Activated CD8-positive, alpha-beta memory T cell treated with anti-CD3 and anti-CD28 coated beads, Interleukin-2, amount 10 ng/mL, durations not matched to agents 7 days and 5 days (primary cell): Measurements from ENCODE around the gene ZFR2. TPM values are rescaled to one million over a fixed set of nuclear protein-coding genes. Genes with fewer than 3 reads are reported as not detected.
A peak's percentile ranks its signal among the peaks of the same experiment; 100 is the strongest.

ENCODE experiments used
- ATAC-seq: fragments of 150-1000 bp; cut with Tn5 transposase; one replicate; pipeline ENCODE4 v1.10.0; 2021; ENCODE audit warnings: moderate library complexity
- CTCF ChIA-PET: fragments of 350-600 bp; sonication (Branson Sonifier 250); formaldehyde crosslinking; loops from one replicate; lab custom pipeline; 2021; ENCODE audit warnings: antibody characterized with exemption; lab: Charles Lee
- DNase-seq: peaks from one replicate; pipeline ENCODE4 v3.0.0-alpha.2; 2020
- H3K27ac Mint-ChIP-seq: one replicate; pipeline ENCODE4 v1.8.0; 2021; ENCODE audit warnings: mild to moderate bottlenecking, mixed read lengths
- H3K27me3 Mint-ChIP-seq: one replicate; pipeline ENCODE4 v1.8.0; 2021; ENCODE audit warnings: mixed read lengths
- H3K36me3 Mint-ChIP-seq: one replicate; pipeline ENCODE4 v1.8.0; 2021; ENCODE audit warnings: mild to moderate bottlenecking, mixed read lengths
- H3K4me1 Mint-ChIP-seq: one replicate; pipeline ENCODE4 v1.8.0; 2021; ENCODE audit warnings: mixed read lengths
- H3K4me3 Mint-ChIP-seq: one replicate; pipeline ENCODE4 v1.8.0; 2021; ENCODE audit warnings: mild to moderate bottlenecking, moderate library complexity, mixed read lengths
- H3K9me3 Mint-ChIP-seq: one replicate; pipeline ENCODE4 v1.8.0; 2022; ENCODE audit warnings: low read depth, mixed read lengths
- total RNA-seq, 2 experiments: library from RNA; stranded (reverse); gene quantifications; one replicate each; pipeline ENCODE4 v1.2.3, GENCODE V29; 2021

The ZFR2 gene
- total RNA-seq, 2 experiments from 2014 or later = 0.26 TPM

DNA sequence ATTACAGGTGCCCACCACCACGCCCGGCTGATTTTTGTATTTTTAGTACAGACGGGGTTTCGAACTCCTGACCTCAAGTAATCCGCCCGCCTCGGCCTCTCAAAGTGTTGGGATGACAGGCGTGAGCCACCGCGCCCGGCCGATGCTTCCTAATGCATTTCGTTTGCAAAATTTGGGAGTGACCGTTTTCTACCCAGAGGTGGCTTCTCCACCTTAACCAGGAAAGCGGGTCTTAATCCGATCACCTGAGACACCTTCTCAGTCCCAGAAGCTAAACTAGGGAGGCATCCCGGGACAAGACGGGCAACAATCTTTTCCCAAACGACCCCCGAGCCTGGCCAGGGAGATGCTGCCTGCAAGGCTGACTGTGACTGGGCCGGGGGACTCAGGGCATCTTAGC, 67.8 kb downstream of the ZFR2 start:
- DNase-seq (no peak), ATAC-seq (no peak)
- peaks cover 39% of the 10 kb centered on the region for H3K4me1 Mint-ChIP-seq
- no peak overlapping the region for H3K27ac Mint-ChIP-seq
- H3K4me3 Mint-ChIP-seq = peak overlapping the region; percentile 46
- peaks cover 12% of the 10 kb centered on the region for H3K27me3 Mint-ChIP-seq
- peaks cover 12% of the 10 kb centered on the region for H3K36me3 Mint-ChIP-seq
- CTCF ChIA-PET = interaction anchor here (1.3 to 2.5 kb wide), 3 partner anchors 12 to 39 kb away, joined by 3 to 5 read pairs (median 4); partner anchors contain the start of gene MRPL54
- peaks cover 10% of the 10 kb centered on the region for H3K9me3 Mint-ChIP-seq

DNA sequence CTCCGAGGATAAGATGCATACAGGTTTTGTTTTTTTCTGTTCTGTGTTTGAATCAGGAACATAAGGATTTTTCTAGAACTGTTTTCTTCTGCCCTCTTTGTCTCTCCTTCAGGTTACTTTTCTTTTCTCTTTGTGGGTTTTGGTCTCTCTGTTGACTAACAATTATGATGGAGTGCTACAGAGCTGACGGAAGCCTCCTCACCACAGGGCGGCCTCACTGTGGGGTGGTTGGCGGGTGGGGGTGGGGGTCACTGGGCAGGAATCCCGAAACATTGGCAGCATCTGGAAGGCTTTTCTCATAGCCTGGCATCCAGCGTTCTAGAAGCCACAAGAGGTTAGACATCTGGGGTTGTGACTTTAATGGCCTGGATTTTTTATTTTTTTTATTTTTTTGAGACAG, 70.7 kb downstream of the ZFR2 start:
- ATAC-seq (peak; percentile 78), DNase-seq (peak; percentile 79)
- Mint-ChIP-seq H3K27me3 (peaks cover 12% of the 10 kb centered on the region), H3K9me3 (peaks cover 11% of the 10 kb centered on the region), H3K27ac (peak overlapping the region; percentile 82), H3K4me3 (peak overlapping the region; percentile 36), H3K4me1 (peaks cover 28% of the 10 kb centered on the region), H3K36me3 (peaks cover 12% of the 10 kb centered on the region)
- CTCF ChIA-PET = interaction anchor here (1.0 to 2.6 kb wide), 5 partner anchors 9 to 24 kb away, joined by 3 to 20 read pairs (median 8); no protein-coding TSS in a partner anchor

DNA sequence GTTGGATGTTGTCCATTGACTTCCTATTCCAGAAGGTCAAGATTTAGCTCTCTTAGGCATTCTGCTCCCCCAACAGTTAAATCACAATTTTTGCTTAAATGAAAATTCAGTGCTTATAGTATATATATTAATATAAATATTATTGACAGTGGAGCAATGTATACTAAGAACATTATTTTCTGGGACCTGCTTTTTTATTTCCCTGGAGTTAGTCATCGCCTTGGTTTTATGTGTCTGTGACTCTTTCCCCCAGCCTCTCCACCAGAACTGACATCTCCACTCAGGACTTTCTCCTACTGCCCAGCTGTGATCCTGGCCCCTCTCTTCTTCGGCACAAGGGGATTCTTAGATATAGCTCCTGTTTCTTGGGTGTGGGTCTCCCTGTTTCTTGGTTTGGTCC, 72.5 kb downstream of the ZFR2 start:
- CTCF ChIA-PET = interaction anchor here (1.5 to 2.4 kb wide), 2 partner anchors 16 to 26 kb away, joined by 4 to 20 read pairs; no protein-coding TSS in a partner anchor
- Mint-ChIP-seq H3K27ac (no peak overlapping the region), H3K27me3 (peaks cover 14% of the 10 kb centered on the region), H3K36me3 (peaks cover 17% of the 10 kb centered on the region), H3K4me3 (no peak overlapping the region), H3K9me3 (peaks cover 13% of the 10 kb centered on the region), H3K4me1 (peaks cover 27% of the 10 kb centered on the region)
- ATAC-seq = no peak
- no peak for DNase-seq

DNA sequence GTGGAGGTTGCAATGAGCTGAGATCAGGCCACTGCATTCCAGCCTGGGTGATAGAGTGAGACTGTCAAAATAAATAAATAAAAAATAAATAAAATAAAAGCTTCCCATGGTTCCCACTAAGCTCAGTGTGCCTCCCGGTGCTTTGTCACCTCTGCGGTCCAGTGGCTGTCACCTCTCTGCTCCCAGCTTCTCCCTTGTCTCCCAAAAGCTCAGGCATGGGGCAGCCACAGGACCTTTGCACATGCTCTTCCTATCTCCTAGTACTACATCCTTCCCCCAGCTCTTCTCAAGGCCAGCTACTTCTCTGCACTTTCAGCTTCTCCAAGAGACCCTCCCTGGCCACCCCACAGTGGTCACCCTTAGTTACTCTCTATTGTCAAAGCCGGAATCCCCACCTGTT, 75.0 kb downstream of the ZFR2 start:
- Mint-ChIP-seq H3K4me3 (no peak overlapping the region), H3K4me1 (peaks cover 22% of the 10 kb centered on the region), H3K27ac (no peak overlapping the region), H3K36me3 (peaks cover 17% of the 10 kb centered on the region), H3K27me3 (peaks cover 7% of the 10 kb centered on the region), H3K9me3 (peaks cover 13% of the 10 kb centered on the region)
- ATAC-seq (no peak), DNase-seq (no peak)
- CTCF ChIA-PET = interaction anchor here (1.0 to 1.3 kb wide), 2 partner anchors 8 to 10 kb away, joined by 3 to 4 read pairs; no protein-coding TSS in a partner anchor

DNA sequence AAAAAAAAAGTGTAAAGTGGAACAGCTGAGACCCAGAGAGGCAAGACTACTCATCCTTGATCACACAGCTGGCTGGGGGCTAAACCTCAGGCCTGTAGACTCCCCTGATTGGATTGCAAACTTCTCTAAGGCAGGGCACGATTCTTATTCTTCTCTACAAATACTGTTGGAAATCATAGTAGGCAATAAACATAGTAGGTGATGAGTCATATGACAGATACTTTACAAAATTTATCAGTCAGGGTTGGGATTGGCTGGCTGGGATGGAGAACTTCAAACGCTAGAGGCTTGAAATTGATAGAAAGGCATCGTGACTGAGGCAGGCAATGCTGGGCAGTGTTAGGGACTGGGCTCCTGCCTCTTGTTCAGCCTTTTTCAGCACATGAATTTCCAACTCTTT, 76.7 kb downstream of the ZFR2 start:
- Mint-ChIP-seq H3K27ac (no peak overlapping the region), H3K36me3 (peaks cover 14% of the 10 kb centered on the region), H3K27me3 (peaks cover 7% of the 10 kb centered on the region), H3K4me3 (no peak overlapping the region), H3K4me1 (peaks cover 25% of the 10 kb centered on the region), H3K9me3 (peaks cover 13% of the 10 kb centered on the region)
- DNase-seq (no peak), ATAC-seq (no peak)
- CTCF ChIA-PET = no interaction called here

DNA sequence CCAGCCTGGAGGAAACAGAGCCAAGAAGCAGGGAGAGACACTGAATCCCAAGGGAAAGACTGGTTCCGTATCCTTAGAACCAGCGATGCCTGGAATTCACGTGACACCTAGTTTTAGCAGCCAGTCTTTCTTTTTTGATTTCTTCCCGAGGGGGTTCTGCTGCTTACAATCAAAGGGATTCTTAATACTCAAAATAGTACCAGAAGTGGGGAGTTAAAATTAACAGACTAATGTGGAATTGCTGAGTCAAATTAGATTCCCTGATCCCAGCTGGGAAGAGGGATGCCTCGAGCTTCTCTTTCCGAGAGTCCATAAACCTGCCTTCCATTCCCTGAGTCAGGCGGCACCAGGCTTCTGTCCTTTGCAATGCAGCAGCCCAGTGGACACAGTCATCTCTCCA, 77.9 kb downstream of the ZFR2 start:
- CTCF ChIA-PET = interaction anchor here (3.9 kb wide), 1 partner anchor 32 kb away, joined by 27 read pairs; no protein-coding TSS in a partner anchor
- Mint-ChIP-seq H3K4me3 (no peak overlapping the region), H3K9me3 (peaks cover 2% of the 10 kb centered on the region), H3K36me3 (peaks cover 4% of the 10 kb centered on the region), H3K4me1 (peaks cover 26% of the 10 kb centered on the region), H3K27ac (no peak overlapping the region), H3K27me3 (peaks cover 7% of the 10 kb centered on the region)
- DNase-seq (no peak), ATAC-seq (no peak)

DNA sequence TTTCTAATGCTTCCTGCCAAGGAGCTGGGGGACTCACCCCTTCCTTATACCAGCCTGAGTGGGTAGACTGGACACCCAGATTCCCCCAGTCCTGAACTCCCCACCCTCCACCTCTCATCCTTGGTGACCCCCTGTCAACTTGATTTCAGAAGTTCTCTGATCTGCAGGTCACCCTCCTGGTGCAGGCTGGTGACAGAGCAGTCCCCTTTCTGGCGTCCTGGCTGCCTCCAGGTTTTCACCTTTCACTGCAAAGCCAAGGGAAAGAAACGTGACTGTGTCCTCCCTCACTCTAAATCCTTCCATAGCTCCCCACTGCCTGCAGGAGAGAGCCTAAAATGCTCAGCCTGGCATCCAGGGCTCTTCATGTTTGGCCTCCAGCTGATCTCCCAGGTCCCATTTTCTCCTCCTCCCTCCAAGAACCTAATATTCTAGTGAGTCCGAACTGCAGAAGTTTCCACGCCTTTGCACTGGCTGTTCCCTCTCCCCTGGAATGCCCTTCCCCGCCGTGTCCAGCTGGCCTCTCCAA, 78.6 kb downstream of the ZFR2 start:
- CTCF ChIA-PET = interaction anchor here (1.4 to 3.9 kb wide), 5 partner anchors 10 to 198 kb away, joined by 3 to 27 read pairs (median 5); partner anchors contain the start of genes APBA3 and MRPL54
- Mint-ChIP-seq H3K27ac (no peak overlapping the region), H3K4me3 (no peak overlapping the region), H3K9me3 (peaks cover 2% of the 10 kb centered on the region), H3K4me1 (peaks cover 30% of the 10 kb centered on the region), H3K36me3 (peaks cover 4% of the 10 kb centered on the region), H3K27me3 (peaks cover 7% of the 10 kb centered on the region)
- ATAC-seq = no peak
- no peak for DNase-seq

DNA sequence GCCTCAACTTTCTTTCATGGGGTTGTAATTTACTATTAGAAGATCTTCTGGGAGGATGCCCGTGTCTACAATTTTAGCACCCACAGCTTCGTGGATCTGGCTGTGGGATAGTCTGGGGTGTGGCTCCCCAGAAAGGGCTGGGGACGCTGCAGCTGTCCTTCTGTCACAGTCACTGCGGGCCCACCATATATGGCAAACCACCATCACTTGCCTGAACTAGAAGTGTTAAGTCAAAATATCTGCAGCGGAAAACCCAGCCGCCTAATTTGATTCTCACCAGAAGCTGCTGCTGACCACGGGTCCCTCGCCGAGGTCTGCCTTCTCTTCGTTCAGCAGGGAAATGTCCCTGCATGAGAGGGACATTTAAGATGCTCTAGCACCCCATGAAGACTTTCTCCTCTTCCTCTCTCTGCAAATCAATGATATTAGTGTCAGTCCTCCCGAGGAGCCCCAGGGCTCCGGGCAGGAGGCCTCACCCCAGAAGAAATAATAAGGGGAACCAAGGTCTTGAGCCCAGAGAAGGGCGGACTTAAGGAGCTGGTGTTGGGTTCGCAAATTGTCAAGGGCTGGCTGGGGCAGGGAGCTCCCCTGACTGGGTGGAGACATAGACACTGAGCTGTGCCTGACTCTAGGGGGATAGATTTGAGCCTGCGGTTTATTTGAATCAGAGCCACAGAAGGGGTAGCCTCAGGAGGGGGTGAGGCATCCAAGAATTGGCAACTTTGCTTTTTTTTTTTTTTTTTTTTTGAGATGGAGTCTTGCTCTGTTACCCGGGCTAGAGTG, 79.7 kb downstream of the ZFR2 start:
- H3K9me3 Mint-ChIP-seq = peaks cover 2% of the 10 kb centered on the region
- peak; percentile 67 for ATAC-seq
- peak overlapping the region; percentile 83 for H3K27ac Mint-ChIP-seq
- H3K27me3 Mint-ChIP-seq = peaks cover 7% of the 10 kb centered on the region
- peak overlapping the region; percentile 3 for H3K4me3 Mint-ChIP-seq
- peaks cover 35% of the 10 kb centered on the region for H3K4me1 Mint-ChIP-seq
- H3K36me3 Mint-ChIP-seq = peaks cover 7% of the 10 kb centered on the region
- peak; percentile 77 for DNase-seq
- CTCF ChIA-PET = interaction anchor here (0.7 to 3.9 kb wide), 10 partner anchors 8 to 199 kb away, joined by 3 to 27 read pairs (median 4); partner anchors contain the start of genes APBA3 and MRPL54

DNA sequence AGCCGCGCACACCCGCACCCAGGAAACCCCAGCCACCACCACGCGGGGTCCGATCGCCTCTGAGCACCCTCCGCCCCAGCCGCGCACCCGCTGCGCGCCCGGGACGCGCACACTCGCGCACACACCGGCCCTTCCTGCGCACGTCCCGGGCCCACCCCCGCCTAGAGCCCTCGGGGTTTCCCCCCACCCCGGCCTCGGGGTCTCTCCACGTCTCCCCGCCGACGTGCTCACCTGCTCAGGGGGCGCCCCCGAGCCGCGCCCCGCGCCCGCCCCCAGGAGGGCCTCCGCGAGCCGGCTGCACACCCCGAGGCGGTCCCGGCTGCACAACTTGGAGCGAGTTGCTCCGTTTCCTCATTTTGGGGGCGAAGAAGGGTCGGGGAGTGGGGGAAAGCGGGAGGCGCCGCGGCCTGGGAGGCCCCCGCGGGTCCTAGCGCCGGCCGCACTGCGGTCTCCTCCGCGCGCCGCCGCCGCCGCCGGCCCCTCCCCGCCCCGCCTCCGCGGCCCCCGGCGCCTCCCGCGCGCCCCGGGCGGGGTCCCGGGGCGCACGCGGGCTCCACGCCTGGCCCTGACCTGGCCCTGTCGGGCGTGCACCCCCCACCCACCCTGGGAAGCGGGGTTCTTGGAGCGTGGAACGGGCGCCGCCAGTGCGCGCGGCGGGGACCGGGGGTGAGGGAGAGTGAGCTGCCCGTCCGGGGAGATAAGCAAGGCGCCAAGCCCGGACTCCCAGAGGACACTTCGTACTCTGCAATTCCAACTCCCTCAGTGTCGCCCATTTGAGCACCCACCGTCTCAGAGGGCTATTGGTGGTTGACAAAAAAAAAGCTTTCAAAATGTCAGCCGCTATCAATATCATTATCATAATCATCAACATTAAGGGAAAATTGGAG, 82.7 kb downstream of the ZFR2 start, which contains the start of gene MATK:
MATK (minus strand) TSS at position 444 of the 887 bp plus-strand sequence. CDS start 1,246 bp downstream, outside the sequence.
- H3K36me3 Mint-ChIP-seq = peaks cover 20% of the 10 kb centered on the region
- H3K27ac Mint-ChIP-seq = no peak within 1 kb of the TSS
- peaks cover 4% of the 10 kb centered on the region for H3K27me3 Mint-ChIP-seq
- H3K9me3 Mint-ChIP-seq = peaks cover 10% of the 10 kb centered on the region
- CTCF ChIA-PET = interaction anchor here (0.5 to 1.3 kb wide), 5 partner anchors 24 to 417 kb away, joined by 3 to 5 read pairs (median 3); partner anchors contain the start of gene MRPL54
- H3K4me1 Mint-ChIP-seq = peaks cover 35% of the 10 kb centered on the region
- peak; percentile 47 for ATAC-seq
- peak within 1 kb of the TSS; percentile 81 for H3K4me3 Mint-ChIP-seq
- DNase-seq = no peak

DNA sequence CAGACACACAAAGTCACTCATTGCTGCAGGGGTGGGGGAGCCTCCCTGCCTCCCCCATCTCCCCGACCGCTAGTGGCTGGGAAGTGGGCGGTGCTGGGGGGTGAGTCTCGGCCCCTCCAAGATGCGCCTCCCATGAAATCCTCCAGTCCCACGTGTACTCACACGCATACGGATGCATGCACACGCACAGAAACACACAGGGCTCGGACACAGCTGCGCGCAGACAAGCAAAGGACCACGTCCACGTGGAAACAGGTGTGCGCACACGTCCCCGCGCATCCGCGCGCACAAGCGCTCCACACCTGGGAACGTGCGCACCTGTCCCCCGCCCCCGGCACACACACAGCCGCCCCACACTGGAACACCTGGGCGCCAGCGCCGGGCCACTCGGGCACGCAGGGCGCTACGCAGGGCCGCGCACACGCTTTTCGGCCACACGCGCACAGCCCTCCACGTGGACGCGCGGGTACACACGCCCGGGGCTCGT, 83.3 kb downstream of the ZFR2 start:
- H3K9me3 Mint-ChIP-seq = peaks cover 14% of the 10 kb centered on the region
- H3K4me3 Mint-ChIP-seq = peak overlapping the region; percentile 81
- ATAC-seq (no peak), DNase-seq (peak; percentile 51)
- peaks cover 24% of the 10 kb centered on the region for H3K36me3 Mint-ChIP-seq
- peaks cover 3% of the 10 kb centered on the region for H3K27me3 Mint-ChIP-seq
- H3K4me1 Mint-ChIP-seq = peaks cover 38% of the 10 kb centered on the region
- CTCF ChIA-PET = interaction anchor here (0.7 to 2.7 kb wide), 4 partner anchors 8 to 37 kb away, joined by 3 to 16 read pairs (median 4); no protein-coding TSS in a partner anchor
- H3K27ac Mint-ChIP-seq = no peak overlapping the region

DNA sequence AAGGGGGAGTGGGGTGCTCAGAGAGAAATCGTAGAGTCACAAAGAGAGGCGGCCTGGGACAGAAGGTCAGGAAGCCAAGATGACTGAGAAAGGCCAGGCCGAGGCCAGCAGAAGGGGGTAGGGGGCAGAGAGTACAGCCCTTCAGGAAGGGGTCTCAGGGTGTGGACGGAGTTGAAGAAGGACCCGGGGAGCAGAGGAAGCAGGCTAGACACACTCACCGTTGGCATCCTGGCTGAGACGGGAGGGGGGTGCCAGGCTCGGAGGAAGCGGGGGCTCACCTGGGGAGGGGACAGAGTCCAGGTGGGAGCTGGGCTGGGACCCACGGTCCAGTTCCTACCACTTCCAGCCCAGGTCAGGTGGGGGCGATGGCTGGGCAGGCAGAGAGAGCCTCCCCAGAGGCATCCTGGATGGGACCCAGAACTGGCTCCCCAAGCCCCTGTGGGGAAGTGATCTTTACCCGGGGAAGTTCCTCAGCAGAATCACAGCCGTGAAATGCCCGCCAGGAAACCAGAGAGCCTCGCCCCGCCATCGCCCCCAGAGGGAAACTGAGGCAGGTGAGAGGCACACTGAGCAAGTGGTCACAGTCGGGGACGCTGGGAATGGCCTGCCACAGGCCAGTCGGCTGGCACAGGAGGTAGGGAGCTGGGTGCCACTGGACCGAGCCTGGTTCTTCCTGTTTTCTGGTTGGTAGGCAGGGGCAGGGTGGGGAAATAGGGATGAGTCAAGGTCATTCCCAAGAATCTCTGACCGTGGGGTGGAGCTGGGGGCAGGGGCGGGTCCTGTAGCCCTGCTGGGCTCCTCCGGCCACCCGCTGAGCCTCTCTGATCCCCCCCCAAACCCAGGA, 84.0 kb downstream of the ZFR2 start:
- CTCF ChIA-PET = interaction anchor here (0.7 to 2.7 kb wide), 10 partner anchors 9 to 355 kb away, joined by 3 to 16 read pairs (median 4); partner anchors contain the start of gene MRPL54
- ATAC-seq = no peak
- Mint-ChIP-seq H3K9me3 (peaks cover 14% of the 10 kb centered on the region), H3K4me1 (peaks cover 36% of the 10 kb centered on the region), H3K4me3 (peak overlapping the region; percentile 81), H3K27ac (peak overlapping the region; percentile 9), H3K27me3 (no peaks in the 10 kb centered on the region), H3K36me3 (peaks cover 24% of the 10 kb centered on the region)
- DNase-seq = no peak
